GM12872 (cell line): Measurements from ENCODE around the gene RDH5.

ENCODE experiments used
- TF ChIP-seq, protein P1 (sequence below): IDR thresholded peaks from 3 replicates; pipeline ENCODE4 v1.5.1; 2011; ENCODE audit warnings: low read depth, mild to moderate bottlenecking, low read length, moderate library complexity; ENCODE audit not compliant: insufficient read depth

RDH5 gene

GRCh38 chr12:55682087-55682796, 38.0 kb upstream of the RDH5 start:
- TF ChIP-seq, protein P1, sequence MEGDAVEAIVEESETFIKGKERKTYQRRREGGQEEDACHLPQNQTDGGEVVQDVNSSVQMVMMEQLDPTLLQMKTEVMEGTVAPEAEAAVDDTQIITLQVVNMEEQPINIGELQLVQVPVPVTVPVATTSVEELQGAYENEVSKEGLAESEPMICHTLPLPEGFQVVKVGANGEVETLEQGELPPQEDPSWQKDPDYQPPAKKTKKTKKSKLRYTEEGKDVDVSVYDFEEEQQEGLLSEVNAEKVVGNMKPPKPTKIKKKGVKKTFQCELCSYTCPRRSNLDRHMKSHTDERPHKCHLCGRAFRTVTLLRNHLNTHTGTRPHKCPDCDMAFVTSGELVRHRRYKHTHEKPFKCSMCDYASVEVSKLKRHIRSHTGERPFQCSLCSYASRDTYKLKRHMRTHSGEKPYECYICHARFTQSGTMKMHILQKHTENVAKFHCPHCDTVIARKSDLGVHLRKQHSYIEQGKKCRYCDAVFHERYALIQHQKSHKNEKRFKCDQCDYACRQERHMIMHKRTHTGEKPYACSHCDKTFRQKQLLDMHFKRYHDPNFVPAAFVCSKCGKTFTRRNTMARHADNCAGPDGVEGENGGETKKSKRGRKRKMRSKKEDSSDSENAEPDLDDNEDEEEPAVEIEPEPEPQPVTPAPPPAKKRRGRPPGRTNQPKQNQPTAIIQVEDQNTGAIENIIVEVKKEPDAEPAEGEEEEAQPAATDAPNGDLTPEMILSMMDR = no peak

DNA sequence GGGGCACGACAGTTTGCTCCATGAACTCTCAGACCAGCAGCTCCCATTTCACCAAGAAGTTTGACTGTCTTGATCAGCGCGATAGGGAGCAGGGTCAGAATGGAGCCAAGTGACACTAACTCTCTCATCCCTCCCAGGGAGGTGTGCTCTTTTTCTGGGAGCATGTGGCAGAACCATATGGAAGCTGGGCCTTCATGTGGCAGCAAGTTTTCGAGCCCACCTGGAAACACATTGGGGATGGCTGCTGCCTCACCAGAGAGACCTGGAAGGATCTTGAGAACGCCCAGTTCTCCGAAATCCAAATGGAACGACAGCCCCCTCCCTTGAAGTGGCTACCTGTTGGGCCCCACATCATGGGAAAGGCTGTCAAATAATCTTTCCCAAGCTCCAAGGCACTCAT, 36.5 kb upstream of the RDH5 start:
- TF ChIP-seq, protein P1 = no peak

GRCh38 chr12:55684761-55685370, 35.3 kb upstream of the RDH5 start:
- TF ChIP-seq, protein P1 = no peak

DNA sequence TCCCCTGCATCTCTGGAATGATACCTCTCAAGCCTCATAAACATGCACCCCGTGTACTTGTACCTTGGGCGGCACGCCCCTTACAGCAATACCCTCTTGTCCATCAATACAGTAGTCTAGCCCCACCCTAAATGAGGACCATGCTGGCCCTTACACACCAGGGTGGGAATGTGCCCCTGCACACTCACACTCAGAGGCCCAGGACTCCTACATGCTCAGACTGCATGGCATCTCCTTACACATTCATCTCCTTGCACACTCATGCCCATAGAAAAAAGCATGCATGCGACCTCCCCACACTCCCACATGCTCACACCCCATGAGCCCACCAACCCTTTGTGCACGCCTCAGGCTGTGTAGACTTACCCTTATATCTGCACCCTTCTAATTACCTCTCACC, 34.5 kb upstream of the RDH5 start:
- TF ChIP-seq, protein P1 = no peak

DNA sequence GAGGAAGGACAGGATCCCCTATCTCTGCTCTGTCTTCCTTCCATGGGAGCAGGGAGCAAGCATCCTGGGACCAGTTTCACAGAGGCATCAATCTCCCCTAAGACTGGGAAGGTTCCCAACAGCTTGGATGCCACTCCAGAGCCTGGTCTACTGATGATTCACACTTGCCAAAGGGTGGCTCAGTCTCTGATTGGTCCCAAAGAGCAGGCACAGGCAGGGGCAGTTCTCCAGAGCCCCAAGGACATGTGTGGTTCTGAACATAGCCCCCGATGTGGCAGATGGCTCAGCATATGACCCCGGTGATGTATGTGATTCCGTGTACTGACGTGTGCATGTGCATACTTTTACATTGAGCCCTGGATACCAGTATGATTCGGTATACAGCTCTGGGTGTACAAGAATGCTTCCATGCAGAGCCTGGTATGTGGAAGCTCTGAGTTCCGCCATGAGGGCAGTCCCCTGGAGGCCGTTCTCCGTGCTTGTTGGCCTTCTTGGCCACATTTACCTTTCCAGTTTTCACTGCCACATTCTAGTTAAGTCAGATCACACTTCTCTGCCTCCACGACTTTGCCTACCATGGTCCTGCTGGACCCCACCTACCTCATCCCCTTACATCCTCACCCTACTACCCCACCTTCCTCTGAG, 33.7 kb upstream of the RDH5 start:
- TF ChIP-seq, protein P1 = no peak

- TF ChIP-seq, protein P1 = no peak
Measured at GRCh38 chr12:55687746-55688145, 32.4 kb upstream of the RDH5 start.

DNA sequence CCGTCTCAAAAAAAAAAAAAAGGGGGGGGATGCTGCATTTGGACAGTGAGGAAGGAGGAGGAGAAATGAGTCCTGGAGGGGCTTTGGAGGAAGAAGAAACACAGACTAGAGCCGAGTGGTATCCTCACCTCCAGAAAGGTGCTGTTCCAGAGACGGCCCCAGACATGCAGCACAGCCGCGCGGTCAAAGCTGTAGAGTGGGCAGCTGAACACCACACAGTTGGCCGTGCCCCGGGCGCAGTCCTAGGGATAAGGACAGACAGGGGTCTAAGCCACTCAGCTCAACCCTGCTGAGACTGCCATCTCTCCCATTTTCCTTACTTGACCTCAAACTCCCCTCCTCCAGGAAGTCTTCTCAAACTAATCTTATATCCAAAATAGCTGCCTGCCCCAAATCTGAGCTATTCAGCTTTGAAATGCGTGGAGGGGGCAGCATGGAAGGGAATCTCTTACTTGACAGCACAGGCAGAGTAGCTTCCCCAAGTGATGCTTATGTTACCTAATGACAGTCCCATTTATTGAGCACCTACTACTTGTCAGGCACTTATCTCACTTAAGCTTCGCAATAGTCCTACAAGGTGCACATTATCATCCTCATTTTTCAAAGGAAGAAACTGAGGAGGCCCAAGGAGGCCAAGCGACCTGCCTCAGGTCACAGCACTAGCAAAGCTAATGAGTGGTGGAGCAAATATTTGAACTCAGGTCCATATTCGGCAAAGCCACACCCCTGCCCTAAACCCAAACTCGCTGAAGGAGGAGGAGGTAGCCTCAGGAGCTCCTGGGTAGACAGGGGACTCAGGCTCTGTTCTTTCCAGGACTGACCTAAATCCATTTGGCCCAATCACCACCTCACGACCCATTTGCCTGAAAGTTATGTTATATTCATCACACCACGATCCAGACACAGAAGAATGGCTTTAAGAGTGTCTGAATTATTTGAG, 31.2 kb upstream of the RDH5 start:
- TF ChIP-seq, protein P1 = no peak
